GM10248 (cell line): ENCODE measurements around the gene CD33.

Source experiments
- CTCF ChIA-PET: fragments of 300-600 bp; sonication (Branson Sonifier 250); formaldehyde crosslinking; extraction: SDS; loops from one replicate; lab custom pipeline; 2021; ENCODE audit warnings: antibody characterized with exemption; lab: Yijun Ruan, JAX
- POLR2A ChIA-PET: fragments of 350-650 bp; sonication (Branson Sonifier 250); formaldehyde crosslinking; extraction: SDS; loops from one replicate; lab custom pipeline; 2020; ENCODE audit warnings: antibody characterized with exemption; lab: Yijun Ruan, JAX
- DNase-seq: peaks from one replicate; pipeline ENCODE4 v3.0.0; 2012; ENCODE audit errors: extremely low spot score
- CTCF ChIP-seq: IDR thresholded peaks from 2 replicates; pipeline ENCODE4 v1.5.1; 2012; ENCODE audit warnings: mild to moderate bottlenecking, low read depth; ENCODE audit errors: extremely low read depth, missing control alignments, control extremely low read depth

The CD33 gene

GRCh38 chr19:51195616-51196015, 29.3 kb upstream of the CD33 start:
- TF ChIP-seq CTCF, result no peak
- ChIA-PET CTCF (interaction anchor here (1.6 kb wide), 1 partner anchor 72 kb away, joined by 3 read pairs; no protein-coding TSS in a partner anchor), POLR2A (no interaction called here)
- DNase-seq, result no peak

- POLR2A ChIA-PET, result no interaction called here
- no peak for DNase-seq
- TF ChIP-seq CTCF, result no peak
- CTCF ChIA-PET, result no interaction called here
Measured at GRCh38 chr19:51196181-51196580, 28.7 kb upstream of the CD33 start.

GRCh38 chr19:51198641-51199040, 26.2 kb upstream of the CD33 start:
- CTCF ChIA-PET, result no interaction called here
- no peak for DNase-seq
- TF ChIP-seq CTCF, result no peak
- POLR2A ChIA-PET, result no interaction called here

- CTCF ChIA-PET, result interaction anchor here (1.1 to 1.4 kb wide), 2 partner anchors 13 to 43 kb away, joined by 3 to 4 read pairs; no protein-coding TSS in a partner anchor
- POLR2A ChIA-PET, result no interaction called here
Measured at GRCh38 chr19:51200071-51200666, 24.7 kb upstream of the CD33 start.

GRCh38 chr19:51201712-51202111, 23.2 kb upstream of the CD33 start:
- CTCF ChIA-PET, result interaction anchor here (1.5 kb wide), 1 partner anchor 44 kb away, joined by 4 read pairs; no protein-coding TSS in a partner anchor
- no peak for DNase-seq
- POLR2A ChIA-PET, result no interaction called here
- TF ChIP-seq CTCF, result no peak

More at GRCh38 chr19:51200071-51200666, 24.7 kb upstream of the CD33 start:
- TF ChIP-seq CTCF, result no peak
- DNase-seq, result no peak

GRCh38 chr19:51203916-51204315, 21.0 kb upstream of the CD33 start:
- no peak for DNase-seq
- CTCF ChIA-PET, result no interaction called here
- TF ChIP-seq CTCF, result no peak
- POLR2A ChIA-PET, result no interaction called here
